HG03025 (cell line): ENCODE results near the gene NRCAM.

Source experiments
- ATAC-seq: cut with Tn5 transposase; IDR thresholded peaks from one replicate; pipeline ENCODE4 v1.9.1; 2021; ENCODE audit warnings: mild to moderate bottlenecking, moderate library complexity; ENCODE audit not compliant: unreplicated experiment, low FRiP score

NRCAM gene

GRCh38 chr7:108112683-108113082, 343.6 kb downstream of the NRCAM start:
- no peak for ATAC-seq

- ATAC-seq, result no peak
Measured at GRCh38 chr7:108109221-108109908, 346.9 kb downstream of the NRCAM start.

- no peak for ATAC-seq
Measured at GRCh38 chr7:108108131-108108530, 348.1 kb downstream of the NRCAM start.

GRCh38 chr7:108104324-108104723, 351.9 kb downstream of the NRCAM start:
- no peak for ATAC-seq

GRCh38 chr7:108103558-108104298, 352.5 kb downstream of the NRCAM start:
- no peak for ATAC-seq

- no peak for ATAC-seq
Measured at GRCh38 chr7:108102671-108103312, 353.4 kb downstream of the NRCAM start.

- no peak for ATAC-seq
Measured at GRCh38 chr7:108101759-108102158, 354.5 kb downstream of the NRCAM start.

- no peak for ATAC-seq
Measured at GRCh38 chr7:108099713-108100112, 356.5 kb downstream of the NRCAM start.

- no peak for ATAC-seq
Measured at GRCh38 chr7:108097703-108098102, 358.5 kb downstream of the NRCAM start.
